Measurements from ENCODE around the gene TPP1.

Gene TPP1

DNA sequence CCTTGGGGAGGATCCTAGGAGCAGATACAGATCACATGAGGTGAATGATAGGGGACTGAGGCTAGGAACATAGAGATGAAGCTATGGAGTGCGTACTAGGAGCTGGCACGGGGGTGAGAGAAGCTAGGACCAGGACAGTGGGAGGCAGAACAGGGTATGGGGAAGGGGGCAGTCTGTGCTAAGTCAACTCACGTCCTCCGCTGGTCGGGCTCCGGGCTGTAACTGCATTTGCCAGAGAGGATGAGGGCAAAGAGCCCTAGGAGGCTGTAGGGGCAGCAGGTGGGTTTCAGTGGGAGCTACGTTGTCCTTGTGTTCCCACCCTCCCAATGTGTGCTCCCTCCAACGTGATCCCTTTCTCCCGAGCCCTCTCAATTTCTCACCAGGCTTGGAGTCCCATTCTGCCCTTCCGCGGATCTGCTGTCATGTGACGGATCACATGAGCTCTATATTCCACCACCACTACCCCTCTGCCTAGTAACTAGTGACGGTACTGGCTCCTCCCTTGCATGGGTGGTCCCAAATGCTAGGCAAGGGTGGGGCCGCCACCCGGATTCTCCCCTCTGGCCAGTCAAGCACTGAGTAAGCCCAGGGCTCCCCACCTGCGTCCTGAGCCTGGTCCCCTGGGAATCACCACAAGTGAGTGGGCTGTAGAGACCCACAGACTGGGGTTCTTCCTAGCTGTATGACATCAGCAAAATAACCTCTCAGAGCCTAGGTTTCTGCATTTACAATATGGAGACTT, at the start of gene TPP1:
Gene TPP1, minus strand, starts transcription at position 419 of the 742 bp plus-strand sequence. Its CDS starts 22 bp downstream, at position 397.
- DNase-seq: peak; percentile 94

DNA sequence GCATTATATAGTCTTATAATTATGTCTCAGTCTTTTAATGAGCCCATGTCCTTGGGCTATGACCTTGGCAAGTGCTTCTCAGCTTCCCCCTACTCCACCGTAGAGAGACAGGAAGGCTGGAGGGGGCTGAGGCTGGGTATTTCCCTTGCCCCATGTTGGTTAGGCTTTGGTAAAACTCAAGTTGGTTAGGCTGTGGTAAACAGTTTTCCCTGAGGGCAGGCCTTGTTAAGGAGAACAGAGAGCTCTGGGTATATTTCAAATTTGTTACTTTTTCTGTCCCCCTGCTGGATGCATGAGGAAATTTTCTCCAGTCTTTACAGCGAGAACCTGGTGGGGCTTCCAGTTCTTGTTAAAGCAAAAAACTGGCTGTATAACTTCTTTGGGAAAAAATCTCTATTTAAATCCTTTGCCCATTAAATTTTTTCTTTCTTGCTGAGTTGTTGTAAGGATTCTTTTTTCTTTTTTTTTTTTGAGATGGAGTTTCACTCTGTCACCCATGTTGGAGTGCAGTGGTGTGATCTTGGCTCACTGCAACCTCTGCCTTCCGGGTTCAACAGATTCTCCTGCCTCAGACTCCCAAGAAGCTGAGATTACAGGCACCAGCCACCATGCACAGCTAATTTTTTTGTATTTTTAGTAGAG, 48.6 kb upstream of the TPP1 start:
- DNase-seq: peak; percentile 84

DNA sequence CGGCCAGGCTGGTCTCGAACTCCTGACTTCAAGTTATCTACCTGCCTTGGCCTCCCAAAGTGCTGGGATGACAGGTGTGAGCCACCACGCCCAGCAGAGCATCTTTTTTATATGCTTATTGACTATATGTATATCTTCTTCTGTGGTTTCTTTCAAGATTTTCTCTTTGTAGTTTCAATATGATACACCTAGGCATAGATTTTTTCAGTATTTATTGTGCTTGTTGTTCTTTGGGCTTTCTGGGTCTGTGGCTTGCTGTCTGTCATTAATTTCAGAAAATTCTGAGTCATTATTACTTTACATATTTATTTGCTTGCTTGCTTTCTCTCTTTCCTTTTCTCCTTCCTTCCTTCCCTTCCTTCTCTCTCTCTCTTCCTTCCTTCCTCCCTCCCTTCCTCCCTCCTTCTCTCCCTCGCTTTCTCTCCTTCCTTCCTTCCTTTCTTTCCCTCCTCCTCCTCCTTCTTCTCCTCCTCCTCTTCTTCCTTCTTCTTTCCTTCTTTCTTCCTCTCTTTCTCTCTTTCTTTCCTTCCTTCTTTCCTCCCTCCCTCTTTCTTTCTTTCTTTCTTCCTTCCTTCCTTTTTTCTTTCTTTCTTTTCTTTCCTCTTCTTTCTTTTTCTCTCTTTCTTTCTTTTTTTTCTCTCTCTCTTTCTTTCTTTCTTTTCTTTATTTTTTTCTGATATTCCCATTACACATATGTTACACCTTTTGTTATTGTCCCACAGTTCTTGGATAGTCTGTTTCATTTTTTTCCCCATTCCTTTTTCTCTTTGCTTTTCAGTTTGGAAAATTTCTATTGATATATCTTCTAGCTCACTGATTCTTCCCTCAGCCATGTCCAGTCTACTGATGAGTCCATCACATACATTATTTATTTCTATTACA, 47.3 kb upstream of the TPP1 start:
- DNase-seq: no peak

DNA sequence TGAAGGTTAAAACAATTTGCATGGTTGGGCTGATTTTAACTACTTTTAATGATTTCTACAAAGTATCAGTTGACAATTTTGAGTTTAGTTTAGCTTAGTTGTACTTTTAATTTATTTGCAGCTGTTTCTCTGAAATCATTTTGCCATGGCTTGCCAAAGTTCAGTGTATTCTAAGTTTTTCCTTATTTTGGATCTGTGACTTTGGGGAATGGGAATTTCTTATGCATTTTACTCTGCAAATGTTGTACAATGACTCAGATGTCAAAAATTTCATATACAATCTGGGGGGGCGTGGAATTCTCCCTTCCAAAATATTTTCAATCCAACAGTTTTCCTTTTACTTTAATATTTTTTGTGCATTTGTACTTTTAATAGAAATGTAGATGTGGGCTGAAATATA, 45.3 kb upstream of the TPP1 start:
- no peak for DNase-seq

DNA sequence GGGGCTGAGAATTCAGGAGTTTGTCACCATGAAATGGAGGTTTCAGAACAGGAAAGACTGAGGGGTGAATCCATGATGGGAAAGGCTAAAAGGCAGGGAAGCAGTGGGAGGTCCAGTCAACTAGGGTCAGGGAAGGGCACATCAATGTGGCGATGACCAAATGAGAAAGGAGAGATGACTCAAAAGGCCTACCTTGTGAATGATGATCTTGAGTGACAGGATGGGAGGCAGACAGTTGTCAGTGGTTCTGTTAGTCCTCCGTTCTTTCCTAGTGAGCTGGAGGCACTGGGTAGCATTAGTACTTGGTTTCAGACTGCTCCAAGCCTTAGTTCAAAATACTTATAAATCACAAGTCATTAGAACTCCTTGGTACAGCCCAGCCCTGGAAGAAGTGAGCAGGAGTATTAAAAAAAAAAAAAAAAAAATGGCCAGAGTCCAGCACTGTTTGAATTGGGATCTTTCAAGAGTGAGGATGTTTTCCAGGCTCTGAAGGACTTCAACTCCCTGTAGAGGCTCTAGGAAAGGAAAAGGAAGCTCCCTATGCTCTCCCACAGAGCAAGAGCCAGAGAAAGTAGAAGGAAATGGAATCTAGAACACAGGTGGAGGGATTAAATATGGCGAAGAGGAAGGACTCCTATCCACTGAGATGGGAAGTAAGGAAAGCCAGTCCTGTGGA, 44.7 kb upstream of the TPP1 start:
- DNase-seq: no peak

DNA sequence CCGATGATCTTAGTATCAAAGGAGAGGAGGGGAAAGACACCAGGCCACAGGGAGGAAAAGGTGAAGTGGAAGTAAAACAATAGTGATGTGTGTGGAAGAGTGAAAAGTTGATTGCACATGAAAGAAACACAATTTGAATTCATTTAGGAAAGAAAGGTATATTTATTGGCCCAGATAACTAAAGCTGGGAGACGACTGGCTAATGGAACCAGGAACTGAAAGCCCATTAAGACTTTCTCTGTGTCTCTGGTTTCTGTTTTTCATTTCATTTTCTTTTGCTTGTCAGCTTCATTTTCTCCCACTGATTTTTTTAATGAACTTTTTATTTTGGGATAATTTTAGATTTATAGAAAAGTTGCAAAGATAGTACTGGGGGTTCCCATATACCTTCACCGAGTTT, 41.5 kb upstream of the TPP1 start:
- no peak for DNase-seq

DNA sequence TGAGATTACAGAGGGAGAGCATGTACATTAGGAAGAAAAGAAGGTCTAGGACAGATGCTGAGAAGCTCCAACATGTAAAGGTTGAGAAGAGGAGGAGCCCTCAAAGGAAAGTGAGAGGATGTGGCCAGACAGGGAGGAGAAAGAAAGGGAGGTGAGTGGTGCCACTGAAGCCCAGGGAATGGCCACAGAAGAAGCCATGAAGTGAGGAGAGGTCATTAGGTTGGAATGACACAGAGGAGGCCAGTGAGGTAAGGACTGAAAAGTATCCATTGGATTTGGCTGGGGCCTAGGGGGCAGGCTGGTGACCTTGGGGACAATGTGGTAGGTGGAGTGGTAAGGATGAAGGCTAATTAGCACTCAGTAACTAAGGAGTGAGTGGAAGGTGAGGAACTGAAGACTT, 39.4 kb upstream of the TPP1 start:
- no peak for DNase-seq

DNA sequence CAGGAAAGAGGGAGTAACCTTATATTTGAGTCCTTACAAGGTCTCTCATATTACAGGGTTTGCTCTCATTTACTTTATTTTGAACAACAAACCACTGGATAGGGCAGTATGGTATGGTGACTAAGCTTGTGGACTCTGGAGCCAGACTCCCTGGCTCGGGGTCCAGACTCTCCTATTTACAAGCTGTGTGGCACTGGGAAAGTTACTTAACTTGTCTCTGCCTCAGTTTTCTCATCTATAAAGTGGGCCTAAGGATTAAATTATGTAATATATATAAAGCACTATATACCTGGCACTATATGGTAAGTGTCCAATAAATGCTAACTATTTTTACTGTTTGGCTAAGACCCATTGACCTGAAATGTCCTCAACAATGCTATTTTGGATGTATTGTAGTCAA, 38.1 kb upstream of the TPP1 start:
- no peak for DNase-seq

DNA sequence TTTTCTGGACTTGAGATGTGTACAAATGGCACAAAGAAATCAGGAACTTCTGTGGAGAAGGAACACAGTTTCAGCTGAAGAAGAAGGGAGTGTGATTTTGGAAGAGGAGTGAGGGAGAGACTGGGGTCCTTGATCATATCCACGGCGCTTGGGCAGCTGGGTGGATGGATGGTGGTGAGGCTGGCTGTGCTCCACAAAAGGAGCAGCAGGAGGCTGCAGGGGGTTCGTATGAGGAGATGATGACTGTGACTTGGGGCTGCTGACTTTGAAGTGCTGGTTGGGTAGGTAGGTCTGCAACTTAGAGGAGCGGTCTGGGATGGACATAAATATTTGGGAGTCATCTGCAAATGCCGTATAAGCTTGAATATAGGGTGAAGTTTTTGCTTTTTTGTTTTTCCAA, 37.7 kb upstream of the TPP1 start:
- DNase-seq: no peak

DNA sequence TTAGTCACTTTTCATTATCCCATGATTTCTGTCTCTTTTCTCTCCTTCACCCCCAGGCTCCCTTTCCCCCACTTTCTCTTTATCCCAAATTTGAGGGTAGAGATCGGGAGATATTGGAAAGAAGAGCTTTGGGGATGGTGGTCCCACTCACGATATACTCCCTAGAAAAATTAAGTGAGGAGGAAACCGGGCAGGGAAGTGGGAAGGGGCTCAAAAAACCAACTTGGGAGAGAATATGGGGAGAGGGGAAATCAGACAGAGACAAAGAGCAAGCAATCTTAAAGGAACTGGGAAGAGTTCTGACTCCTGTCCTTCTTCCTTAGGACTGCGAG, 37.3 kb upstream of the TPP1 start:
- no peak for DNase-seq

DNA sequence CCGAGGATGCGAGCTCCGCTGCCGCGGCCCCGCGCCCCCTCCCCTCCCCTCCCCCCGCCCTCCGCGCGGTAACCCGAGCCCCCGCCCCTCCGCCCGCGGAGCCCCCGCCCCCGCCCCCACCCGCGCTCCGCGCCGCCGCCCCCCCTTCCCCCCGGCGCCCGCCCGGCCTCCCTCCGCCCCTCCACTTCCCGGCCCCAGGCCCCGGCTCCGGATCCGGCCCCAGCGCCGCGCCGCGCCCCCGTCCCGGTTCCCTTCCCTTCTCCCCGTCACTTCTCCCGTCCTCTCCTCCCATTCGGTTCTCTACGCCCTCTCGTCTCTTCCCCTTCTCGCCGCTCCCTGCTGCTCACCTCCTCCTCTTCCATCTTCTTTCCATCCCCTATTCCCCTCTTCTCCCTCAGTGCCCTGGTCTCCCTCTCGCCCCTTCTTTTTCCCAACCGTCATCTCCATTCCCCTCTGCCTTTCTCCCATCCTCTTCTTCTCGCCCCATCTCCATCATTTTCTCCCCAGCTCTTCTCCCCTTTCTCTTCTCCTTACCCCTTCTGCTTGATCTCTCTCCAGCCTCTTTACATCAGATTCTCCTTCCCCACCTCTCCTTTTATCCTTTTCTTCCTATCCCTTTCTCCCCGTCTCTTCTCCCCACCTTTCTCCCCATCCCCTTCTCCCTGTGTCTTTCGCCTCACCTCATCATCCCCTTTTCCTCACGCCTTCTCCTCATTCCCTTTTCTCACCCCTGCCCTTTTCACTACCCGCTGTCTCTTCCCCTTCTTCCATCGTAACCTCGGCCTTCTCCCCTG, 36.8 kb upstream of the TPP1 start, which contains the start of gene DCHS1:
Gene DCHS1, minus strand, starts transcription at position 20 of the 794 bp plus-strand sequence. CDS start 14,196 bp downstream, outside the sequence.
- peak; percentile 23 for DNase-seq

DNA sequence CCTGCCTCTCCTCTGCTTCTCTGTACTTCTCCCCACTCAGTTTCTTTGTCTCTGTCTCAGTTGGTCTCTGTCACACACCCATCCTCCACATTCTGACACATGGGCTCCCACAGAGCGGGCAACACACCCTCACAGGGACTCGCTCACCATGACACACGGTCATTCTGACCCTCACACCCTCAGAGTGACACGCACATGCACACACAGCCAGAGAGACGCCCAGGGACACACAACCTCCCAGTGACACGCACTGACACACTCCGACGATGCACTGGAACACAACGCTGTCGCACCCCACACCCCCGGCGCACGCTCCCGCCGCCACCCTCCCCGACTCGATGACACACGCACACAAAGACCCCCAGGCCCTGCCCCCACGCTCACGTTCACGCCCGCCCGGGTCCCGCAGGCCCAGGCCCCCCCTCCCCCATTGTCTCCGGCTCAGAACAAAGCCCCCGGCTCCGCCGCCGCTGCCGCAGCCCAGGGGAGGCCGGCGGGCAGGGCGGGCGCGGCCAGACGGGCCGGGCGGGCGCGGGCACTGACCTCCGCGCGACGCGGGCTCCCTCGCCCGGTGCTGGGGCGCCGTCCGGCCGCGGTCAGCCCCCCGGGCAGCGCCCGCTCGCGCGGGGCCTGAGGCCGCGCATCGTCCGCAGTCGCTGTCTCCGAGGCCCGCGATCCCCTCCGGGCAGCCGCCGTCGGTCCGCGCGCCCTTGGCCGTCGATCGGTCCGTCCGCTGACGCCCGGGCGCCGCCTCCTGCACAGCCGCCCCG, 36.0 kb upstream of the TPP1 start:
- DNase-seq: peak; percentile 35

DNA sequence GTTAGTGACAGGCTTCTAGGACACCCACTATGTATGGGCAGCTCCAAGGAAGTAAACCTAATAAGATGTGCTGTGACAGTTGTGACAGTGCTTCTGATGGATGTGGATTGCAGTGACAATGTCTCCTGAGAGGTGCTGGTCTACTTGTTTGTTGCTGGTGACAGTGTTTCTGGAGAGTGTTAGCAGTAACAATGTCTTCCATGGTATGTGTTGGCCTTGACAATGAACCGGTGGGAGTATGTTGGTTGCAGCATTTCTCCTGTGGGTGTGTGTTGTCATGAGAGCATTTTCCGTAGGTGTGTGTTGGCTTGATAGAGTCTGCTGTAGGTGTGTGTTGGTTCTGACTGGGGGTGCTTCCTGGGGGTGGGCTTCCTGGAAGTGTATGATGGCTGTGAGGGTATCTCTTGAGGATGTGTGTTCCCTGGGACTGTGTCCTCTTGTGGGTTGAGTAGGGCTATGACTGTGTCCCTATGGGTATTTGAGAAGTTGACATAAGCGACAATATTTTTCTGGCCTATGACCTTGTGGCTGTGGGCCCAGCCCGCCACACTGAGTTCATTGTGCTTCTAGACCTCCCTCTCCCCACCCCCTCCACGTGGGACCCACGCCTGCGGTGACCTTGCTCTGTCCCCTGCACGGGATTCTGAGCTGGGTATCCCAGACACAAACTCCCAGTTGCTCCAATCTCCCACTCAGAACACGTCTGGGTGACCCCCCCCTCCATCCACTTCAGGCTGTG, 35.2 kb upstream of the TPP1 start:
- DNase-seq: no peak

DNA sequence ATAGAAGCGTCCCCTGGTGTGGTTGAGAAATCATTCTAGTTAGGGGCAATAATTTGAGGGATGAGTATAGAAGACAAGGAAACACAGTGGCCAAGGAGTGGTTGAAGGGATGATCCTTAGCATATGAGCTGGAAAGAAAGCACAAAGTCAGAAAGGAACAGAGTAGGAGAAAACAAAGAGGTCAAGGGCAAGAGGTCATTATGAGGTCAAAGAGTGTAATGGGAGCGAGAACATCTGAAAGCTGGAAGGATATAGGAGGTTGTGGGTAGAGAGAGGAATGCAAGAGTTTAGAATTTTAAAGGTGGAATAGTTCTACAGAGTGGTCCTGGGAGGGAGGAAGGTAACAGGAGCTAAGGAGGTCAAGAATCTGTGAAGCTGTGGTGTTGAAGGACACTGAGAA, 34.4 kb upstream of the TPP1 start:
- DNase-seq: no peak

DNA sequence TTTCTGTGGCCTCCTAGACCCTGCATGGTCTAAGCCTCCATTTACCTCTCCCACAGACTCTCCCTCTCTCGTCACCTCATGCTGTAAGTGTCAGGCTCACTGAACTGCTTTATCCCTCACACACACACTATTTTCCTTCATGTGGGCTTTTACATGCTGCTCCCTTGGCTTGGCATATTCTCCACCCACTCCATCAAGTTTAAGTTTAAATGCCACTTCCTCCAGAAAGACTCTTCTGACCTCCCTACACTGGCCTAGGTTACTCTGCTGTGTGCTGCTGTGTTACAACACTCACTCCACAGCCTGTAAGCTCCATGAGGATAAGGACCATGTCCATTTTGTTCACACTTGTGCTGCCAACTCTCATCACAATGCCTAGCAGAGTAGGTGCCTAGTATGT, 33.9 kb upstream of the TPP1 start:
- DNase-seq: no peak

DNA sequence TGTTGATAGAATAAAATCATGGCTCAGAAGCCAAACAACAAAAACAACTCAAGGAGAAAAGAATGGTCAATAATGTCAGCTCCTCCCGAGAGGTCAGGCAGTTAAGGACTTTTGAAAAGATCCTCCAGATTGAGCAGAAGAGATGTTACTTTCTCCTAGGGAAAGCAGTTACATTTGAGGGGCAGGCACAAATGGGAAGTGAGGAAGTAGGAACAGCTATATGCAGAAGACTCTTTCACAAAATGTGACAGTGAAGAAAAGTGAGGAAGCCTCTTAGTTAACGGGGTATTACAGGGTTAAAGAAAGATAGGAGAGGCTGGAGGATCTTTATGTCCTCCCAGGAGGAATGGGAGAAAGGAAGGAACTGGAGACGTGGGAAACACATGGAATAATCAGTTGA, 33.0 kb upstream of the TPP1 start:
- no peak for DNase-seq

DNA sequence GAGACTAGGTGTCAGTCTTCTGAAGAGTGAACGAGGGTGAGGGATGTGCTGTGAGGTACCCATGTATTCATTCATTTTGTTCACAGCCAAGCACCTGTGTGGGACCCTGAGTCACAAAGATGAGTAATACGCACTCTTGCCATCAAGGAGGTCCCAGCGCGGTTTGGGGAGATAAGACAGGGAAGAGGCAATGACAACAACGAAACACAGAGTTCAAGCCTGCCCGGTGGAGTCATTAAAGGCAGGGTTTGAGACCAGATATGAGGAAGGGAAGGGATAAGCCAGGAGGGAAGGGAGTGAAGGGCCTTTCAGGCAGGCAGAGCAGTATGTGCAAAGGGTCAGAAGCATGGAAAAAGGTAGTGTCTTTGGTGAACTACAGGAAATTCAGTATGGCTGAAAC, 31.8 kb upstream of the TPP1 start:
- no peak for DNase-seq

DNA sequence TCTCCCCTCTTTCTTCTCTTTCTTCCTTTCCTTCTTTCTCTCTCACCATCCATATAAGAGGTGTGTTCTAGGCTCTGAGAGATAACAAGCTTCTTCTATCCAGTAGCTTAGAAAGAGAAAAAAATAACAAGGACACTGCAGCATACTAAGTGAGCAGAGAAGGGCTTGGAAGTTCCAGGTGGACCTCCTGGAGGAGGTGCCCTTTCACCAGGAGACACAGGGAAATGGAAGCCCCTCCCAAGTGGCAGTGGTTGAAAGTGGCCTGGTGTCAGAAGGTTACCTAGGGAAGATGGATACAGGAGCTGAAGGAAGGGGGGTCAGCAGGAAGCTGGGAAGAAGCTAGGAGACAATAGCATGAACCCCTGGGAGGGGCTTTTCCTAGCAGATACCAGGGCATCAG, 30.9 kb upstream of the TPP1 start:
- no peak for DNase-seq

DNA sequence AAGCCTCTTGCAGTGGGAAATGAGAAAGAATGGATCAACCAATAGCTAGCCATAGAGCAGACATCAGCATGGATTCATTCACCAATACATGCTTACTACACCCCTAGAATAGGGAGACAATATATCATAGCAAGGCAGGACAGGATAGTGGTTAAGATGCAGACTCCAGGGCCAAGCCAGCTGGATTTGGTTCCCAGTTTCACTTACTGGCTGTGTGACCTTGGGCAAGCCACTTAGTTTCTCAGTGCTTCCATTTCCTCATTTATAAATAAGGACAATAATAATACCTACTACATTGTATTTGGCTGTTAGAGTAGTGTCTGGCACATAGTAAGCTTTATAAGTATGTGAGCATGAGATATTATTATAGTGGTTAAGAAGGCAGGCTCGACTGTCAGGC, 29.3 kb upstream of the TPP1 start:
- no peak for DNase-seq

DNA sequence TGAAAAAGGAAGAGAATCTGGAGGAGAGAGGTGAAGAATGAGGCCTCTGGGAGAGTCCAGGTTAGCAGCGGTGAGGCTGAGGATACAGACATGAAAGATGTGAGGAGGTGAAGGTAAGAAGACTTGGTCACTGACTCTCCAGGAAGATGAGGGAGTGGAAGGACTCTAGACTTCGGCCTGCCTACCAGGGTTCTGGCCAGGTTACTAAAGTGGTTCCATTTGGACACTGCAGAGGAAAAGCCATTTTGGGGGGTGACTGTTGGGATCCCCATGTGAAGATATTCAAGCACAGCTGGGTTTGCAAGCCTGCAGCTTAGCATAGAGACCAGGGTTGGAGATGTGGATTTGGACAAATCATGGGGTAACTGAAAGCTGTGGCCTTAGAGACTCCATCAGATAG, 28.6 kb upstream of the TPP1 start:
- no peak for DNase-seq
